GM18909 (cell line): ENCODE data around the gene DGKD.

Experiments
- ATAC-seq: cut with Tn5 transposase; IDR thresholded peaks from one replicate; pipeline ENCODE4 v1.9.1; 2021; ENCODE audit warnings: mild to moderate bottlenecking; ENCODE audit not compliant: unreplicated experiment, poor library complexity

Gene DGKD

DNA sequence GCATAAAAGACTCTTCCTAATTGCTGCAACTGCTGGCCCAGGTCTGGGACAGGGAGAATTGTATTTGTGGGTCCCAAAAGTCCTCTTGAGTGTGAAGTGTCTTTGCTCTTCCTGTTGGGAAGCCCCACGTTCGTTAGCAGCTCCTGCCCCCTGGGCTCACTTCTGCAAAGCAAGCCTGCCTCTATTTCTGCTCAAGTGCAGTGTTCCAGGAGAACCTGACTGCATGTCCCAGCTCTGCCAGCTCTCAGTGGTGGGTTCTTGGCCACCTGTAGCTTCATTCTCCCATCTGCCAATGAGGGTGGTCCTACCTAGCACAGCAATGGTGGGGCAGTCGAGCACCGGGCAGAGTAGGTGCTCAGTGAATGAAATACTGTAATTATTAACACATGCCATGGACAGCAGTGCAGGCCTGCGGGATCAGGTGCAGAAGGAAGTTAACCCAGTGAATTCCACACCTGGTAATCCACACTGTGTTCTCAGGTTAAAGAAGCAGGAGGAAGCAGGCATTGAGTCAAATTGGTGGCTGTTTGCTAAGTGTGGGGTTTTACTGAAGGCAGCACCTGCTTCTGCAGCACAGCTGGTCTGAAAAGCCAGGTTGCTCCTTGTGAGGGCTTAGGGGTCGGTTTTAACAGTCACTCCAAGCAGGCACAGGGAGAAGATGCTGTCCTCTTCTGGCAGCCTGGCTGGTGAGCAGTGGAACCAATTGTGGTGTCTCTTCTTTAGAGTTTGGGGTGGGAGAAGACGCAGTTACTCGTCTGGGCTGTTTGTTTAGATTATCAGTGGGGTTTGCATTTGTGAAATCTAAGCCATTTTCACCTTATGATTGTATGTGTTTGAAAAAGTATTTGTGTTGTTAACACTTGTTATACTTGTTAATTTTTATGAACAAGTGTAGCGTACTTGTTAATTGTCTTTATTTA is 54.3 kb downstream of the DGKD start:
- ATAC-seq, result no peak

- no peak for ATAC-seq
Measured at GRCh38 chr2:233409286-233409991, 55.1 kb downstream of the DGKD start.

DNA sequence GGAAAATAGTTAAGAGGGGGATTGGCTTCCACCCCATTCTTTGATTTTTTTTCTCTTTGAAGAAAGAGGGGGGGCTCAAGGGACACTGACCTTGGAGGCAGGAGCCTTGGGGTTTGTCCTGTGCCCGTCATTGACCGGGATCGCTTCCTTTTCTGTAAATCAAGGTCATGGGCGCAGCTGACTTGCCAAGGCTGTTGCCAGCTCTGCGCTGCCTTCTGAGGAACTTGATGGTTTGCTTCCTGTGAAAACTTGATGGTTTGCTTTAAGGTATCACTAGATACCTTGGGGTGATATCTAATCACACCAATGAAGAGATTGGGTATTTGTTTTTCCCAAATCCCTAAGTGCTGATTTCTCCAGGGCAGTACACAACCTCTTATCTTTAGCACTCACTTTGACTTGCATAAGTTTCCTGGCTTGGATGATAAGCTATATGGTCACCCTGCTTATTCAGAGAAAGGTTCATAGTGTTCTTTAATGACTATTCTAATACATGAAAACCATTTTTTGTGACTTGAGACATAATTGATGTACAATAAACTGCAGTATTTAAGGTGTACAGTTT is 56.0 kb downstream of the DGKD start:
- ATAC-seq, result no peak

GRCh38 chr2:233411162-233411561 is 56.9 kb downstream of the DGKD start:
- no peak for ATAC-seq

DNA sequence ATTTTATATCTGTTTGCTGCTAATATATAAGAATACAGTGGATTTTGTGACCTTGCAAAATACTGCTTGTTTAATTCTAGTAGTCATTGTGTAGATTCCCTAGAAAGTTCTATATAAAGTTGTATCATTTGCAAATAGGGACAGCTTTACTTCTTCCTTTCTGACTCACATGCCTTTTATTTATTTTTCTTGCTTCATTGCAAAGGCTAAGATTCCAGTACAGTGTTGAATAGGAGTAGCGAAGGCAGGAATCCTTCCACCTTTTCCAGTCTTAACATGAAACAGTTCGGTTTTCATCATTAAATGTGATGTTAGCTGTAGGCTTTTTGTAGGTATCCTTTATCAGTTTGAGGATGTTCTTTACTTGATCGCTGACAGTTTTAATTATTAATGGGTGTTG is 58.1 kb downstream of the DGKD start:
- ATAC-seq, result no peak

DNA sequence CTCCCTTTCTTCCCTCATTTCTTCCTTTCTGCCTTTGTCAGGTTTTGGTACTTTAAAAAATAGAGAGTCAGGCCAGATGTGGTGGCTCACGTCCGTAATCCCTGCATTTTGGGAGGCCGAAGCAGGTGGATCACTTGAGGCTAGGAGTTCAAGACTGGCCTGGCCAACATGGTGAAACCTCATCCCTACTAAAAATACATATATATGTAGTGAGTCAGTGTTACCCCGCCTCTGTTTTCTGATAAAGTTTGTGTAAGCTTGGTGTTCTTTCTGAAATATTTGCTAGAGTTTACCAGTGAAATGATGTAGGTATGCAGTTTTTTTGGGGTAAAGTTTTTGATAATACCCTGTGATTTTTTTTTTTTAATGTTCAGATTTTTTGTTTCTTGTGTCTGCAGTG is 58.8 kb downstream of the DGKD start:
- no peak for ATAC-seq

- no peak for ATAC-seq
Measured at GRCh38 chr2:233413559-233414272, 59.4 kb downstream of the DGKD start.

- no peak for ATAC-seq
Measured at GRCh38 chr2:233414273-233414654, 60.0 kb downstream of the DGKD start.

DNA sequence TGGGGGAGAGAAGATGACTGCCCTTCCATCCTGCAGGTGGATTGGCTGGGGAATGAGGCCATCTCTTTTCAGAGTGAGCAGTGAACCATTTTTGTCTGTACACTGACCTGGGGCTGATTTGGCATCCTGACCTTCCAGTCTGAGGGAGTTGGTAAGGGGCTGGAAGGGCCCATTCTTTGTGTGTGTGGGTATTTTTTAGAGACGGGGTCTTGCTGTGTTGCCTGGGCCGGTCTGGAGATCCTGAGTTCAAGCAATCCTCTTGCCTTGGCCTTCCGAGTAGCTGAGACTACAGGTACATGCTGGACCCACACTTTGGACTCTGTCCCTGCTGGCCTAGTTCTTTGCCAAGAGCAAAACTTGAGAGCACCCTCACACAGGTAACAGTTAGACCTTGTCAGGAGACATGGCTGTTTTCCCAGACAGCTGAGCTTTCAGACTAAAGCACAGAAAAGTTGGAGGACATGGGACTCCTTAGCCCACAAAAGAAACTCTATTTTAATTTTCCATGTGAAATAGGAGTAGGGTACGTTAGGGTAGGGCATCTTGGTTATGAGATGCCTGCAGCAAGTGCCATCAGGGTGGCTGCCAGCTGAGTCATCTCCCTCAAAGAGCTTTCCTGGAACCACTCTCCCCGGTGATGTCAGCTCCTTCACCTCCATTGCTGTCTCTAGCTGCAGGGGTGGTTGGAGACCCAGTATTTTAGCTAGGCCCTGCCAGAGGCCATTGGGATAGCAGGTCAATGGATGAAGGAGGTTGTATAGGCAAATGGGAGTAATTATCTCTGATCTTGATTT is 60.7 kb downstream of the DGKD start:
- no peak for ATAC-seq

DNA sequence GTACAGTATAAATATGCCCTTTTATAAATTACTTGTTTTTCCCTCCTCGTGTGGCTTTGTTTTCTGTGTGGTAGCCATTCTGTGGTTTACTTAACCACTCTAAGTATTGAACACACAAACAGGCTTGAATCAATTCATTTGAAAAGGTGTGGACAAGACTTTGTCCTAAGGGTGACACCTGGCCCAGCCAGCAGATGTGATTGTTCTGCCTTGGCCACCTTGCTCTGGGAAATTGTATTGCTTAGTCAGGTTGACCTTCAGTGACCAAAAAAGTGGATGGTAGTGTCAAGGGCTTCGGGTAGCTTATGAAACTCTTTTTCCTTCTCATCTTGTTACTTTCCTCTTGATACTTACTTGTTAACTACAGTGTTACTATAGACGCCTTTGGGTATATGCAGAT is 61.9 kb downstream of the DGKD start:
- ATAC-seq, result no peak

DNA sequence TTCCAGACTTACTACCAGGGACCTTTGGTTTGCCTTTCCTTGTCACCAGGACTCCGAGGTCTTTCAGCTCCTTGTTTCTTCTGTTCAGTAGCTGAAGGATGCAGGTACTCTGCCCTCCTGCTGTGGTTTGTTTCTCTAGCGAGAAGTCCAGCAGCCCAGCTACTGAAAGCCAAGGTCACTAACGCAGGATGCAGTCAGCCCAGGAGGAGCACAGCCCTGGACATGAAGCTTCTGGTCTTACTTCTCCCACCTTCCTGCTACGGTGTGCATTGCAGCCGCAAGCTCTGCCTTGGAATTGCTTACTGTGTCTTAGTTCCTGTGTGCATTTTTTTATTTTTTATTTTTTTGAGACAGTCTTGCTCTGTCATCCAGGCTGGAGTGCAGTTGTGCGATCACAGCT is 62.4 kb downstream of the DGKD start:
- no peak for ATAC-seq

GRCh38 chr2:233417282-233417681 is 63.0 kb downstream of the DGKD start:
- no peak for ATAC-seq

DNA sequence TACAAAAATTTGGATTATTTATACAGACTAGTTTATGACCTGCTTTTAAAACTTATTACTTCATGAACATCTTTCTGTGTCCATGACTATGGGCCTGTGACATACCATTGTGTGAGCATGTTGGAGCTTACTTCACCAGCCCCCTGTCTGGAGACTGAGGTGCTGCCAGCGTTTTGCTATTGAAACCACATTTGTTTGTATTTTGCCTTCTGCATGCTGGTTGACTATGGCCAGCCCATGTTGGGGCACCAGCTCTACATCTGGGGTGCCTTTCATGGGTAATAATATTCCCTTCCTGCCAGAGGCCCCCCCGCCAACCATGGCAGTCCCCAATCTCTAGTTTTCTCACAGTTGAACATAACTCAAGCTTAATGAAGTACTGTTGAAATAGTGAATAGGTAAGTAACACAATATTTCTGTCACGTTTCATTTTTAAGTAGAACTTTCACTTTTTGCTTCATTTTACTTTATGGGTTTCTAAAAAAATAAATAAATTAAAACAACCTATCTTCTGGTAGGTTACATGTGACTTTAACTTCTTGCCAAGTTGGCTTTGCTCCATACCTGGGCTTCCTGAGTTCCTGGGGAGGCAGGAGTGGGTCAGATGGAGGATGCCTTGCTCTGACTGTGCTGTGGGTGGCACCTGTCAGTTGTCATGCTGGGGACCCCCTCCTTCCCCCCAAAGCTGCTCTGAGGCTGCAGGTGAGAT is 63.9 kb downstream of the DGKD start:
- no peak for ATAC-seq

DNA sequence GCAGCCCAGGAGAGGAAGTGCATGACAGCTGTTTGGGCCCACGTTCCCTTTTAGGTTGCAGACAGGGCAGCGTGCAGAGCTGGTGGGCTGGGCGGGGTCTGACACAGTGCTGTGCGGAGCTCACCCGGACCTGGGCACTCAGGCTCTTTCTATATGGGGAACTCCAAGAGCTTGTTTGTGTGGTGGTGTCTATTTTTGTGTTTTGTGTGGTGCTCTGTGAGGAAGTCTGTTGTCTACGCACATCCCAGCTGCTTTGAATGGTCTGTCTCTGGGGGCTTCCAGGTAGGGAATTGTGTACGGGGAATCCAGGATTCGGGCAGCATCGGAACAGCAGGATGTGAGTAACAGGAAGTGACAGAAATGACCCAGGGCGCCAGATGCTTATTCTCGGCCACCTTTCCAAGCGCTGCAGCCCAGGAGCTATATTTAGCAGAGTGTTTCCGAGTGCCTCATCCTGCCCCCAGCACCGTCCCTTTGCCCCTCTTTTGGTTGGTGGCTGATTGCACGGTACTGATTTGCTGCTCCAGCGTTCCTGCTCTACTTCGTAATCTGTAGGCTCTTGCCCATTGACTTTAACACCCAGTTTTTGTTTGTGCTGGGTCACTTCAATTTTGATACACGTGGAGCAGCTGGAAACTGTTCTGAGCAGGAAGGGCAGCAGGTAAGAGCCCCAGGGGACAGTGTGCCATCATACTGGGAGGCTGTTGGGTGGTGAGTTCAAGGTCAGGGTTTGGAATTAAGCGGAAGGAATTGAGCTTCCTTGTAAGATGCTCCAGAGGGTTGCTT is 64.7 kb downstream of the DGKD start:
- peak; percentile 39 for ATAC-seq

GRCh38 chr2:233419602-233420391 is 65.5 kb downstream of the DGKD start:
- ATAC-seq, result no peak

DNA sequence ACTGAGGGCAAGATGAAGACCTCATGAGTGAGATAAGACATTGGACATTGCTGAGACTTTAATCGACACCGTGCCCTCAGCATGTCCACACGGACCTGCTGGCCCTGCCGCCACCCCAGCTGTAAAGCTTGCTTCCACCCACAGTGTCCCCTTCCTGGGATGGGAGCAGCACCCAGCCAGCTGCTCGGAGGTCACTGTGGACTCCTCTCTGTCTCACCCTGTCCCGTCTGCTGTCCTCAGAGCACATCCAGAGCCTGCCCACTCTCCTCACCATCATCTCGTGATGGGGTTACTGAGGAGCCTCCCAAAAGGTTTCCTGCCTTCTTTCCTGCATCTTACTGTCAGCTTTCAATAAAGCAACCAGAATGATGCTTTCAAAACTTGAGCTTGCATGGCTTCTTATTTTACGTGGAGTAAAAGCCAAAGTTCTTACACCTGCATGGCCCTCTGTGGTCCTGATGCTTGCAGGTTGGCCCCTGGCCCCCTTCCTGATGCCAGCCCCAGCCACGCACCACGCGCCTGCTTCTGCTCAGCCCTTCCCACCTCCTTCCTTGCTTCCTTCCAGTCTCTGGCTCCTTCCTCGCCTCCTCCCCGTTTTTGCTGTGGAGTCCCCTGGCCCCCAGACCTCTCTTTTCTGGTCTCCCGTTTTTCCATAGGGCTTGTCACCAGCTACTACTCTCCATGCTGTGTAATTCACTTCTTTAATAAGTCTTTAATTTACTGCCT is 67.0 kb downstream of the DGKD start:
- no peak for ATAC-seq

GRCh38 chr2:233422050-233422639 is 67.9 kb downstream of the DGKD start:
- ATAC-seq, result peak; percentile 66
